Gastroesophageal sphincter (tissue), 4 donors: ENCODE results near the gene F5. TPM values are rescaled to one million over a fixed set of nuclear protein-coding genes. Genes with fewer than 3 reads are reported as not detected.

Source experiments
- ATAC-seq: fragments of 150-250 bp; one replicate; pipeline ENCODE4 v1.9.1; 2016; ENCODE audit warnings: mild to moderate bottlenecking, moderate library complexity
- H3K27ac ChIP-seq, 4 donors: fragments of 200-600 bp; sonication (generic) in 3 of 4; 1 replicate in 3 of 4; 2 replicates in 1 of 4; pipeline ENCODE4 v1.5.1; 2016 to 2019
- H3K27me3 ChIP-seq: fragments of 200-600 bp; sonication (generic); one replicate; pipeline ENCODE4 v1.5.1; 2019
- H3K36me3 ChIP-seq, 2 donors: fragments of 200-600 bp; sonication (generic); one replicate each; pipeline ENCODE4 v1.5.1; 2019; ENCODE audit warnings: control low read depth in 1 of 2
- H3K4me1 ChIP-seq, 3 donors: fragments of 200-600 bp; sonication (generic); 1 replicate in 2 of 3; 2 replicates in 1 of 3; pipeline ENCODE4 v1.5.1; 2016 to 2019; ENCODE audit warnings: control low read depth in 2 of 3
- H3K4me3 ChIP-seq, 2 donors: fragments of 200-600 bp; sonication (generic); one replicate each; pipeline ENCODE4 v1.5.1; 2019; ENCODE audit warnings: mild to moderate bottlenecking in 1 of 2, moderate library complexity in 1 of 2
- H3K9me3 ChIP-seq, 3 donors: fragments of 200-600 bp; sonication (generic); one replicate each; pipeline ENCODE4 v1.5.1; 2017 to 2019; ENCODE audit warnings: control low read depth in 2 of 3
- EP300 ChIP-seq: sonication (generic); formaldehyde crosslinking; IDR thresholded peaks from one replicate; pipeline ENCODE4 v1.6.1; 2017; ENCODE audit warnings: antibody characterized with exemption, mild to moderate bottlenecking
- POLR2A ChIP-seq, 2 donors: fragments of 450-650 bp; IDR thresholded peaks; one replicate each; pipeline ENCODE4 v1.6.1; 2017; ENCODE audit warnings: antibody characterized with exemption in 2 of 2, mild to moderate bottlenecking in 2 of 2, moderate library complexity in 1 of 2
- POLR2AphosphoS5 ChIP-seq: sonication (generic); formaldehyde crosslinking; IDR thresholded peaks from one replicate; pipeline ENCODE4 v1.6.1; 2017; ENCODE audit warnings: antibody characterized with exemption
- WGBS, 2 donors: methylation state at CpG; one replicate each; pipeline ENCODE4 v1.1.5; 2018; ENCODE audit warnings: low coverage in 1 of 2; 5-methylcytosine and 5-hydroxymethylcytosine counted together
- total RNA-seq, 4 donors: library from RNA; depleted of rRNA; stranded (reverse); fragments of >200 nt; gene quantifications; one replicate each; pipeline ENCODE4 v1.1.0, GENCODE V29; 2016
- TF ChIP-seq, protein P1 (sequence below), 4 experiments: fragments of 200-600 bp in 2 of 4; fragments of 450-650 bp in 2 of 4; sonication (generic) in 1 of 4; IDR thresholded peaks; one replicate each; pipeline ENCODE4 v1.5.1; 2017 to 2019; ENCODE audit warnings: antibody characterized with exemption in 4 of 4, mild to moderate bottlenecking in 2 of 4, moderate library complexity in 2 of 4

The F5 gene
- total RNA-seq, 4 donors from 2014 or later = 0.12 to 3.5 (median 0.42) TPM; not detected in 1

DNA sequence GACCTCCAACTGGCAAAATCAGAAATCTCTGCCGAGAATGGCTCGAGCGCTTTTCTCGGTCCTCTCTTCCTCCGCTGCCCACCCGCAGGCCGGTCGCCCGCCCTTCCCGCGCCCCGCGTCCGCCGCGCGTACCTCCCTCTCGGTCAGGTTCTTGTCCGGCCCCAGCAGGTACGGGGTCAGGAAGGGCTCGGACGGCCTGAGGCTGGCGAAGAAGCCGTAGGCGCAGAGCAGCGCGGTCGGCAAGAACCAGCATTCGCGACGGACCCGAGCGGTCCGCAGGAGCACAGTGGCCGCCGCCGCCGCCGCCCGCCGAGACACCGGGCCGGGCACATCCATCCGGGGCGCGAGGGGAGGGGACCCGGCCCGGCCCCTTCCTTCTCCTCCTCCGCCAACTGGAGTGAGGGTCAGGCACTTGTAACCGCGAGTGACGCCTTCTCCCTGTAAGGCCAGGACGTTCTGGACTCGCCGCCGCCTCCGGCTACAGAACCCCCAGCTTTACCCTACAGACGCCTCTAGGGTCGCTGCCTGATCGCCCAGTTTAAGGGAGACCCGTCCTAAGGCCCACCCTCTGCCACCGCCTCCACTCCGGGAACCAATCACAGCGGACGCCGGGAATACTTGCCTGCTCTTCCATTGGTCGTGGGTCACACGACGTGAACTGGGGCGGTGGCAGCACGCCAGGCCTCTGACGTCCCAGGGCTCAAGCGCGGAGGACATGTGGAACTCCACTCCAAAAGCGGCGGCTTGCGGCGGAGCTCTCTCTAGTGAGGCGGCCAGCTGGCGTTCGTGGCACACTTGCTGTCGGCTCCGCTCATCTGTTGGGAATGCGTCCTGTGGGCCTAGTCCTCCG is 100.6 kb downstream of the F5 start, which contains the start of gene SLC19A2:
Gene SLC19A2, minus strand, starts transcription at position 514 of the 850 bp plus-strand sequence. Its CDS starts 178 bp downstream, at position 336.
- peak within 1 kb of the TSS; percentile 86 to 93 for H3K4me3 ChIP-seq
- TF ChIP-seq POLR2A (IDR thresholded peaks at IDR 0.05) = peak; percentile 95 to 97
- TF ChIP-seq, protein P1, sequence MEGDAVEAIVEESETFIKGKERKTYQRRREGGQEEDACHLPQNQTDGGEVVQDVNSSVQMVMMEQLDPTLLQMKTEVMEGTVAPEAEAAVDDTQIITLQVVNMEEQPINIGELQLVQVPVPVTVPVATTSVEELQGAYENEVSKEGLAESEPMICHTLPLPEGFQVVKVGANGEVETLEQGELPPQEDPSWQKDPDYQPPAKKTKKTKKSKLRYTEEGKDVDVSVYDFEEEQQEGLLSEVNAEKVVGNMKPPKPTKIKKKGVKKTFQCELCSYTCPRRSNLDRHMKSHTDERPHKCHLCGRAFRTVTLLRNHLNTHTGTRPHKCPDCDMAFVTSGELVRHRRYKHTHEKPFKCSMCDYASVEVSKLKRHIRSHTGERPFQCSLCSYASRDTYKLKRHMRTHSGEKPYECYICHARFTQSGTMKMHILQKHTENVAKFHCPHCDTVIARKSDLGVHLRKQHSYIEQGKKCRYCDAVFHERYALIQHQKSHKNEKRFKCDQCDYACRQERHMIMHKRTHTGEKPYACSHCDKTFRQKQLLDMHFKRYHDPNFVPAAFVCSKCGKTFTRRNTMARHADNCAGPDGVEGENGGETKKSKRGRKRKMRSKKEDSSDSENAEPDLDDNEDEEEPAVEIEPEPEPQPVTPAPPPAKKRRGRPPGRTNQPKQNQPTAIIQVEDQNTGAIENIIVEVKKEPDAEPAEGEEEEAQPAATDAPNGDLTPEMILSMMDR (IDR thresholded peaks at IDR 0.05) = peak in 3 of 4 experiments; percentile 21 to 50 (median 40)
- peak; percentile 93 for TF ChIP-seq EP300
- TF ChIP-seq POLR2AphosphoS5 = peak; percentile 98
- H3K36me3 ChIP-seq = no peaks in the 10 kb centered on the region
- H3K27me3 ChIP-seq = no peaks in the 10 kb centered on the region
- peak; percentile 96 for ATAC-seq
- WGBS, 2 donors = 0% methylated on average over 6 to 8 of the region's 85 CpGs
- peak within 1 kb of the TSS; percentile 94 to 100 (median 98) for H3K27ac ChIP-seq
- no peaks in the 10 kb centered on the region for H3K9me3 ChIP-seq
- H3K4me1 ChIP-seq = peaks cover 7 to 51% (median 13%) of the 10 kb centered on the region in 3 donors

DNA sequence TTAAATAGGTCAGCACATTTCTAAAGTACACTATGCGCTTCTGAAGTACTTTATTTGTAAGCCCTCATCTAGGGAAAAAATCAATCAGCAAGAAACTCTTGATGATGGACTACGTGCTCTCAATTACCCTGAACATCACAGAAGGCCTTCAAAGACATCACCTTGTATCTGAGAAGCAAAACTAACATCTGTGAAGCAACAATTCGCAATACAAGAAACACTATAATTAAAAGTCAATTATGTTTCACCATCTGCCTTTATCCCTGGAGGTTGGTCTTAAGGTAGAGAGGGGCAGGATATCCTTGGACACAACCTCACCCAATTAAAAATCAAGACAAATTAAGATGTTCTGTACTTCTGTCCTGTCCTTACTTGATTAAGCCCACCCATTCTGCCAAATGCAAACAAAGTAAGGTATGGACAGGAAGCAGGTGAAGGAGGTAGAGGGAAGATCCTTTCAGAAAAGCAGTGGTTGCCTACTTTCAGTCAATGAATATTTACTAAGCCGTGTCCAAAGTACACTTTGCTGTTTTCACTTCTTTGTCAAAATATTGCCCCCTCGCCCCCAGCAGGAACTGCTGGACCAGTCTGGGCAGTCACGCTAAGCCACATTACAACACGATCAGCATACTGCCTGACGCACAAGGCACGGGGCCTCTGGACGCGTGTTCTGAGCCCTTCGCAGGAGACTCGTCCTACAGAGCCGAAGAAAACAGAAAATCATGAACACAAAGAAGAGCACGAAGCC is 101.4 kb downstream of the F5 start:
- Histone ChIP-seq H3K27ac (peak overlapping the region; percentile 94 to 100 (median 98)), H3K27me3 (no peaks in the 10 kb centered on the region), H3K36me3 (no peaks in the 10 kb centered on the region), H3K4me1 (peaks cover 7 to 52% (median 13%) of the 10 kb centered on the region in 3 donors), H3K9me3 (no peaks in the 10 kb centered on the region), H3K4me3 (peak overlapping the region; percentile 86 to 93)
- peak; percentile 42 for ATAC-seq
- TF ChIP-seq POLR2AphosphoS5 = peak; percentile 43
- TF ChIP-seq EP300 = no peak
- 9 to 21% methylated on average over 6 to 11 of the region's 15 CpGs for WGBS, 2 donors

DNA sequence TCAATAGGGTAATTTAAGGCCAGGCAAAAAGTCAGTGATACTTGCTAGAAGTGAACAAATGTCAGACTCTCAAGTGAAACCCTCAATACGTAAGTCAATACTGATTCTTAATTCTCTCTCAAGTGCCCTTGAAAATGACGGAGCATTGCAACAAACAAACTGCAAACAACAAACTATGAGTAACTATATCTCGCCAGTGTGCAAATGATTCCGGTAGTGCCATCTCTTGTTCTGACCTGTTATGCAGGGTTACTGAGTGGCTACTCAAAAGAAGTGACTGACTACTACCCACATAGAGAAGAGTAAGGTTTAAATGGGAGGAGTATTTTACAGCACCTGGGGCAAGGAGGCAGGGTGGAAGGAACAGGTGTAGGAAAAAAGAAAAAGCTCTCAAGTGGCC is 102.2 kb downstream of the F5 start:
- no peaks in the 10 kb centered on the region for H3K9me3 ChIP-seq
- H3K4me3 ChIP-seq = peak overlapping the region; percentile 86 to 93
- WGBS, 2 donors = 61% methylated on average over 4 of the region's 4 CpGs
- no peak for TF ChIP-seq POLR2AphosphoS5
- TF ChIP-seq, protein P1 (IDR thresholded peaks at IDR 0.05) = no peak
- no peak for TF ChIP-seq POLR2A (IDR thresholded peaks at IDR 0.05)
- no peak for TF ChIP-seq EP300
- H3K27me3 ChIP-seq = no peaks in the 10 kb centered on the region
- ATAC-seq = no peak
- H3K36me3 ChIP-seq = no peaks in the 10 kb centered on the region
- H3K27ac ChIP-seq = peak overlapping the region in 3 of 4 donors; percentile 94 to 100 (median 99)
- H3K4me1 ChIP-seq = peaks cover 7 to 59% (median 13%) of the 10 kb centered on the region in 3 donors

DNA sequence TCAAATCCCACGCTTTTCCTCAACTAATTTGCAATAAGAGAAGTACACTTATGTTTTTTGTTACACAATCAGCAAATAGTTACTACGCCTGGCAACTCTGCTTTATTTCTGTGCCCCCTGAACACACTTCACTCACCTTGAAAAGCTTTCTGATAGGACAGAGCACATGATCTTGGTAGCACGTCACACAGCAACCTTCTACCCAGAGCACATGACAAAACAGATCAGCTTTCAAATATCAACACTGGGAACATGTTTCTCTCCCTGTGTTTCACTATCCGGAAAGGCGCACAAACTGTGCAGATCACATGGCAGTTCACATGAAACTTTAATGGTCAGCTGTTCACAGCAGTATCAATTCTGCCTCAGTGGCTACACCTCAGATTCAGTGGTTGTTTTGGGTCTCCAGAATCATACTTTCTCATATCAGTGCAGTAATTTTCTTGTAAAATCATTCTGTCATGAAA is 102.7 kb downstream of the F5 start:
- TF ChIP-seq EP300 (no peak), POLR2A (IDR thresholded peaks at IDR 0.05) (no peak), POLR2AphosphoS5 (peak; percentile 51)
- TF ChIP-seq, protein P1 (IDR thresholded peaks at IDR 0.05) = no peak
- Histone ChIP-seq H3K4me1 (peaks cover 7 to 59% (median 13%) of the 10 kb centered on the region in 3 donors), H3K36me3 (no peaks in the 10 kb centered on the region), H3K4me3 (peak overlapping the region; percentile 86 to 93), H3K9me3 (no peaks in the 10 kb centered on the region), H3K27ac (peak overlapping the region in 3 of 4 donors; percentile 94 to 100 (median 99)), H3K27me3 (no peaks in the 10 kb centered on the region)
- 39 to 75% methylated on average over 4 to 5 of the region's 5 CpGs for WGBS, 2 donors
- no peak for ATAC-seq
